Stimulated activated CD4-positive, alpha-beta T cell treated with anti-CD3 and anti-CD28 coated beads, Interleukin-4, amount 100 ng/mL, for 1 hour (primary cell): ENCODE data around the gene PCNX2.

Experiments used
- DNase-seq: peaks from one replicate; pipeline ENCODE4 v3.0.0-alpha.2; 2020

Gene PCNX2

GRCh38 chr1:233255145-233255544 is 40.4 kb downstream of the PCNX2 start:
- no peak for DNase-seq

- no peak for DNase-seq
Observed at GRCh38 chr1:233253832-233254331, 41.6 kb downstream of the PCNX2 start.

- DNase-seq = no peak
Observed at GRCh38 chr1:233253231-233253831, 42.2 kb downstream of the PCNX2 start.

GRCh38 chr1:233252441-233252840 is 43.1 kb downstream of the PCNX2 start:
- DNase-seq = no peak

GRCh38 chr1:233251201-233251720 is 44.3 kb downstream of the PCNX2 start:
- no peak for DNase-seq

GRCh38 chr1:233248014-233248413 is 47.5 kb downstream of the PCNX2 start:
- no peak for DNase-seq

- DNase-seq = no peak
Observed at GRCh38 chr1:233246965-233247364, 48.6 kb downstream of the PCNX2 start.

GRCh38 chr1:233245191-233245765 is 50.2 kb downstream of the PCNX2 start:
- no peak for DNase-seq

- no peak for DNase-seq
Observed at GRCh38 chr1:233244183-233244582, 51.3 kb downstream of the PCNX2 start.

- DNase-seq = no peak
Observed at GRCh38 chr1:233242827-233243483, 52.6 kb downstream of the PCNX2 start.

- DNase-seq = no peak
Observed at GRCh38 chr1:233241759-233242158, 53.8 kb downstream of the PCNX2 start.

- no peak for DNase-seq
Observed at GRCh38 chr1:233240829-233241682, 54.5 kb downstream of the PCNX2 start.

GRCh38 chr1:233240371-233240770 is 55.2 kb downstream of the PCNX2 start:
- DNase-seq = no peak

- no peak for DNase-seq
Observed at GRCh38 chr1:233238884-233239431, 56.6 kb downstream of the PCNX2 start.

GRCh38 chr1:233237647-233238046 is 57.9 kb downstream of the PCNX2 start:
- no peak for DNase-seq

GRCh38 chr1:233233508-233234040 is 62.0 kb downstream of the PCNX2 start:
- no peak for DNase-seq

GRCh38 chr1:233230011-233230410 is 65.5 kb downstream of the PCNX2 start:
- DNase-seq = no peak

- DNase-seq = no peak
Observed at GRCh38 chr1:233229288-233229687, 66.2 kb downstream of the PCNX2 start.

- no peak for DNase-seq
Observed at GRCh38 chr1:233227930-233228465, 67.5 kb downstream of the PCNX2 start.

GRCh38 chr1:233224311-233224710 is 71.2 kb downstream of the PCNX2 start:
- DNase-seq = no peak

GRCh38 chr1:233217832-233218231 is 77.7 kb downstream of the PCNX2 start:
- DNase-seq = no peak

- DNase-seq = no peak
Observed at GRCh38 chr1:233216009-233216408, 79.5 kb downstream of the PCNX2 start.
